H1 (cell line): ENCODE data around the gene MAML3. TPM values are rescaled to one million over a fixed set of nuclear protein-coding genes. Genes with fewer than 3 reads are reported as not detected.

Experiments
- BRCA1 ChIP-seq: IDR thresholded peaks from 2 replicates; pipeline ENCODE4 v1.6.1; 2012; ENCODE audit warnings: low read depth, low read length, improper control_type of control experiment
- CEBPB ChIP-seq: IDR thresholded peaks from 2 replicates; pipeline ENCODE4 v1.6.1; 2012; ENCODE audit warnings: low read depth, low read length
- CHD7 ChIP-seq: fragments of 300-600 bp; sonication (generic); IDR thresholded peaks from 2 replicates; pipeline ENCODE4 v1.7.1; 2012; ENCODE audit warnings: low read length, moderate library complexity, mild to moderate bottlenecking, inconsistent platforms; ENCODE audit not compliant: insufficient replicate concordance
- SRF ChIP-seq: IDR thresholded peaks from 2 replicates; pipeline ENCODE4 v1.6.1; 2011; ENCODE audit warnings: mild to moderate bottlenecking, low read depth, low read length, moderate library complexity
- TEAD4 ChIP-seq: IDR thresholded peaks from 2 replicates; pipeline ENCODE4 v1.6.1; 2012; ENCODE audit warnings: low read depth, low read length, inconsistent platforms, mixed read lengths
- polyA plus RNA-seq, 7 experiments: library from polyadenylated mRNA; depleted of rRNA in 3 of 7; stranded (reverse) in 5 of 7; unstranded in 2 of 7; fragments of >200 nt in 5 of 7; fragments of 200-250 nt in 2 of 7; gene quantifications; 1 replicate in 5 of 7; 2 replicates in 1 of 7; 4 replicates in 1 of 7; pipeline versions ENCODE4 v1.2.1 to v1.2.3, GENCODE V29; 2011 to 2013; ENCODE audit warnings: missing spikeins in 2 of 7, mixed read lengths in 2 of 7
- total RNA-seq: library from RNA; stranded (reverse); fragmentation: NEBNext Ultra II Directional; extraction: Animal tissue kit (Norgen Biotek cat#: 25700); gene quantifications from 2 replicates; pipeline ENCODE4 v1.2.1, GENCODE V29; 2021
- TF ChIP-seq, protein P1 (sequence below): IDR thresholded peaks from 2 replicates; pipeline ENCODE4 v1.6.1; 2012; ENCODE audit warnings: inconsistent platforms

The MAML3 gene
- total and polyA plus RNA-seq, 2 of the 8 experiments (the other 6 are each of a cell fraction or from before 2014, with no cell fraction given) = 2.1 to 5.7 TPM

DNA sequence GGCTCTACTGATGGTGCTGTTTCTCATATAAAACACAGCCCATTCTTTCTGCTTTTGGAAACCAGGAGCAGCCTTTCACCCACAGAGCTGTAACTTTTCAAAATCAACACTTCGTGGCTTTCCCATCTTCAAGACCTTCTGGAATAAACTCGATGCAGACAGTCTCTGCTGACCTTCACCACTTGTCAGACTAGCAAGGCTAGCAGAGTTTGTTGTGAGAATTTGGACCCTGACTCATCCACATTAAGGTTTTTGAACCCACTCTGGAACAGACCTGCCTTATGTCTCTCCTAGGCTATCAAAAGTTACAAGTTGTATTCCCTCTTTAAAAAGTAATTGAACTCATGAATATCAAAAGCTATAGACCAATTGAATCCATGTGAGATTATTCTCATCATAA is 88.6 kb downstream of the MAML3 start (continued):
- no peak for TF ChIP-seq CHD7
- no peak for TF ChIP-seq TEAD4
- TF ChIP-seq CEBPB = no peak
- TF ChIP-seq SRF = no peak
- no peak for TF ChIP-seq BRCA1
- TF ChIP-seq, protein P1, sequence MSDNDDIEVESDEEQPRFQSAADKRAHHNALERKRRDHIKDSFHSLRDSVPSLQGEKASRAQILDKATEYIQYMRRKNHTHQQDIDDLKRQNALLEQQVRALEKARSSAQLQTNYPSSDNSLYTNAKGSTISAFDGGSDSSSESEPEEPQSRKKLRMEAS = no peak
